Spleen (tissue), 11 donors: Measurements from ENCODE around the gene MED8. TPM values are rescaled to one million over a fixed set of nuclear protein-coding genes. Genes with fewer than 3 reads are reported as not detected.

Experiments used
- DNase-seq: peaks from one replicate; pipeline ENCODE4 v3.0.0-alpha.2; 2020
- H3K27ac ChIP-seq, 8 donors: fragments of 200-600 bp; sonication (generic) in 7 of 8; 1 replicate in 4 of 8; 2 replicates in 4 of 8; pipeline versions ENCODE4 v1.5.0 to v1.8.0; 2016 to 2021; ENCODE audit warnings: inconsistent platforms in 4 of 8, mild to moderate bottlenecking in 4 of 8, moderate library complexity in 1 of 8
- H3K27me3 ChIP-seq, 7 donors: fragments of 200-600 bp; sonication (generic) in 6 of 7; replicated peaks in 1 of 7; 1 replicate in 4 of 7; 2 replicates in 3 of 7; pipeline versions ENCODE4 v1.5.0 to v1.8.0; 2016 to 2021; ENCODE audit warnings: inconsistent platforms in 3 of 7, mild to moderate bottlenecking in 1 of 7
- H3K36me3 ChIP-seq, 6 donors: fragments of 200-600 bp; sonication (generic) in 5 of 6; 1 replicate in 4 of 6; 2 replicates in 2 of 6; pipeline versions ENCODE4 v1.5.0 to v1.8.0; 2016 to 2021; ENCODE audit warnings: inconsistent platforms in 2 of 6
- H3K4me1 ChIP-seq, 6 donors: fragments of 200-600 bp; sonication (generic) in 5 of 6; 1 replicate in 3 of 6; 2 replicates in 3 of 6; pipeline versions ENCODE4 v1.5.0 to v1.8.0; 2016 to 2021; ENCODE audit warnings: inconsistent platforms in 3 of 6
- H3K4me3 ChIP-seq, 8 donors: fragments of 200-600 bp; sonication (generic) in 7 of 8; 1 replicate in 4 of 8; 2 replicates in 4 of 8; pipeline versions ENCODE4 v1.5.0 to v1.8.0; 2016 to 2021; ENCODE audit warnings: inconsistent platforms in 4 of 8, mild to moderate bottlenecking in 4 of 8, moderate library complexity in 2 of 8
- H3K9me3 ChIP-seq, 8 donors: fragments of 200-600 bp; sonication (generic) in 7 of 8; 1 replicate in 4 of 8; 2 replicates in 4 of 8; pipeline versions ENCODE4 v1.5.0 to v1.8.0; 2016 to 2021; ENCODE audit warnings: inconsistent platforms in 4 of 8
- CTCF ChIP-seq, 11 experiments: fragments of 200-600 bp in 7 of 11; fragments of 450-650 bp in 4 of 11; sonication (generic) in 4 of 11; IDR thresholded peaks in 8 of 11; conservative IDR thresholded peaks in 3 of 11; 1 replicate in 7 of 11; 2 replicates in 4 of 11; pipeline versions ENCODE4 v1.4.0 to v1.8.0; 2016 to 2021; ENCODE audit warnings: antibody characterized with exemption in 11 of 11, inconsistent platforms in 4 of 11, mild to moderate bottlenecking in 1 of 11
- POLR2A ChIP-seq, 3 donors: fragments of 450-650 bp; IDR thresholded peaks; one replicate each; pipeline ENCODE4 v1.5.1; 2017; ENCODE audit warnings: antibody characterized with exemption in 3 of 3, mild to moderate bottlenecking in 1 of 3
- POLR2AphosphoS5 ChIP-seq, 3 donors: sonication (generic); formaldehyde crosslinking; IDR thresholded peaks; one replicate each; pipeline ENCODE4 v1.5.1; 2017; ENCODE audit warnings: antibody characterized with exemption in 3 of 3
- WGBS, 5 donors: extraction: QIAGEN DNeasy Blood & Tissue Kit in 3 of 5; methylation state at CpG; one replicate each; pipeline versions ENCODE4 v1.1.5 to v1.1.7; 2013 to 2018; 5-methylcytosine and 5-hydroxymethylcytosine counted together
- intact Hi-C: fragments of 100-400 bp; cut with DNase I; formaldehyde crosslinking; loops from one replicate; pipeline ENCODE4 v1.15.0; 2023; ENCODE audit warnings: low total_unique reads
- polyA plus RNA-seq, 3 donors: library from polyadenylated mRNA; stranded (reverse); fragments of 200-250 nt; gene quantifications; one replicate each; pipeline ENCODE4 v1.2.1, GENCODE V29; 2013
- total RNA-seq, 7 donors: library from RNA; depleted of rRNA in 3 of 7; stranded (reverse); fragments of >200 nt in 3 of 7; fragmentation: NEBNext Ultra II Directional in 4 of 7; extraction: Animal tissue kit (Norgen Biotek cat#: 25700) in 4 of 7; gene quantifications; one replicate each; pipeline versions ENCODE4 v1.1.0 to v1.2.1, GENCODE V29; 2016 to 2021
- donor health status: healthy with polysubstance abuse.
- donor health status: DM: no; HTN: no; CAD: no; lungs with moderate emphysema.
- donor health status: DM: no; HTN: no; CAD: no.
- donor health status: Bipolar disorder and iron deficiency.
- donor health status: healthy.
- donor health status: DM: no; HTN: no; CAD: no.
- donor health status: DM: yes; HTN: yes; CAD: no.

The MED8 gene
- total and polyA plus RNA-seq, 10 donors: 18.3 to 38.3 (median 28.2) TPM

GRCh38 chr1:43348809-43349593 is 40.6 kb downstream of the MED8 start:
- no peaks in the 10 kb centered on the region for H3K36me3 ChIP-seq
- peaks cover 0 to 7% (median 0%) of the 10 kb centered on the region in 6 donors for H3K4me1 ChIP-seq
- peak overlapping the region; percentile 42 to 89 (median 84) for H3K27ac ChIP-seq
- DNase-seq: peak; percentile 92
- 46 to 69% (median 55%) methylated on average over 35 to 72 of the region's 72 CpGs for WGBS, 5 donors
- no peaks in the 10 kb centered on the region for H3K27me3 ChIP-seq
- TF ChIP-seq POLR2AphosphoS5 (IDR thresholded peaks at IDR 0.05) (peak; percentile 51 to 78 (median 54)), CTCF (IDR thresholded peaks at IDR 0.05 in 8 of 11, conservative IDR thresholded peaks at IDR 0.05 in 3 of 11) (no peak), POLR2A (IDR thresholded peaks at IDR 0.05) (peak in 1 of 3 donors; percentile 21)
- intact Hi-C loops: no loop called here
- peak overlapping the region; percentile 29 to 69 (median 40) for H3K4me3 ChIP-seq
- no peaks in the 10 kb centered on the region for H3K9me3 ChIP-seq

GRCh38 chr1:43348343-43348808 is 41.2 kb downstream of the MED8 start:
- WGBS, 5 donors: 60 to 88% (median 74%) methylated on average over 9 to 22 of the region's 22 CpGs
- no peak for TF ChIP-seq POLR2AphosphoS5 (IDR thresholded peaks at IDR 0.05)
- no peak for TF ChIP-seq POLR2A (IDR thresholded peaks at IDR 0.05)
- Histone ChIP-seq H3K4me1 (peaks cover 0 to 7% (median 0%) of the 10 kb centered on the region in 6 donors), H3K36me3 (no peaks in the 10 kb centered on the region), H3K27me3 (no peaks in the 10 kb centered on the region), H3K9me3 (no peaks in the 10 kb centered on the region), H3K4me3 (peak overlapping the region; percentile 29 to 69 (median 40)), H3K27ac (peak overlapping the region; percentile 29 to 89 (median 84))
- intact Hi-C loops: no loop called here
- DNase-seq: no peak

GRCh38 chr1:43346636-43347035 is 43.0 kb downstream of the MED8 start:
- Histone ChIP-seq H3K27ac (no peak overlapping the region), H3K4me1 (peaks cover 0 to 7% (median 0%) of the 10 kb centered on the region in 6 donors), H3K9me3 (no peaks in the 10 kb centered on the region), H3K27me3 (no peaks in the 10 kb centered on the region), H3K36me3 (no peaks in the 10 kb centered on the region), H3K4me3 (no peak overlapping the region)
- 86 to 100% (median 94%) methylated on average over 5 of the region's 5 CpGs for WGBS, 5 donors
- TF ChIP-seq CTCF (IDR thresholded peaks at IDR 0.05 in 8 of 11, conservative IDR thresholded peaks at IDR 0.05 in 3 of 11) (no peak), POLR2AphosphoS5 (IDR thresholded peaks at IDR 0.05) (no peak), POLR2A (IDR thresholded peaks at IDR 0.05) (no peak)
- intact Hi-C loops: no loop called here
- DNase-seq: no peak

- DNase-seq: no peak
- H3K9me3 ChIP-seq: no peaks in the 10 kb centered on the region
- H3K4me3 ChIP-seq: no peak overlapping the region
- H3K36me3 ChIP-seq: no peaks in the 10 kb centered on the region
- H3K4me1 ChIP-seq: peaks cover 0 to 7% (median 0%) of the 10 kb centered on the region in 6 donors
- WGBS, 5 donors: 64 to 78% (median 70%) methylated on average over 3 of the region's 3 CpGs
- intact Hi-C loops: no loop called here
- H3K27me3 ChIP-seq: no peaks in the 10 kb centered on the region
- TF ChIP-seq POLR2A (IDR thresholded peaks at IDR 0.05) (no peak), POLR2AphosphoS5 (IDR thresholded peaks at IDR 0.05) (no peak), CTCF (IDR thresholded peaks at IDR 0.05 in 8 of 11, conservative IDR thresholded peaks at IDR 0.05 in 3 of 11) (no peak)
- no peak overlapping the region for H3K27ac ChIP-seq
Measured at GRCh38 chr1:43345120-43345519, 44.5 kb downstream of the MED8 start.
